GM12878 (cell line): ENCODE measurements around the gene OPCML. TPM values are rescaled to one million over a fixed set of nuclear protein-coding genes. Genes with fewer than 3 reads are reported as not detected.

ENCODE experiments used
- ATAC-seq: fragments of 200-7000 bp; cut with Tn5 transposase; 3 replicates; pipeline ENCODE4 v1.9.1; 2020; ENCODE audit warnings: mild to moderate bottlenecking, moderate library complexity
- BruUV-seq: library from RNA; stranded (reverse); fragments of 400-500 nt; replicated peaks from 2 replicates; lab custom pipeline; 2021; lab: Mats Ljungman, UMichigan
- CTCF ChIA-PET: fragments of 300-600 bp; sonication (Branson Sonifier 250); formaldehyde crosslinking; extraction: SDS; loops from one replicate; lab custom pipeline; 2021; ENCODE audit warnings: inconsistent platforms; lab: Yijun Ruan, JAX
- POLR2A ChIA-PET: fragments of 350-600 bp; formaldehyde crosslinking; extraction: SDS; loops from one replicate; lab custom pipeline; 2021; ENCODE audit warnings: inconsistent platforms; lab: Charles Lee
- RAD21 ChIA-PET: fragments of 300-600 bp; sonication (Branson Sonifier 250); formaldehyde crosslinking; loops from one replicate; lab custom pipeline; 2023; ENCODE audit warnings: antibody characterized with exemption; ENCODE audit not compliant: unreplicated experiment; lab: Charles Lee
- SMC1A ChIA-PET: fragments of 300-600 bp; sonication (Branson Sonifier 250); formaldehyde crosslinking; loops from one replicate; lab custom pipeline; 2023; ENCODE audit not compliant: unreplicated experiment, uncharacterized antibody; lab: Charles Lee
- DNase-seq: peaks from one replicate; pipeline ENCODE4 v3.0.0-alpha.2; 2011; ENCODE audit warnings: low read depth, low spot score
- FAIRE-seq: peaks from 3 replicates; lab custom pipeline; 2011; peaks lifted over from hg19 to GRCh38; lab: Jason Lieb, UNC
- H2AFZ ChIP-seq: 2 replicates; pipeline ENCODE4 v1.6.0; 2011; ENCODE audit warnings: low read depth, low read length, control low read depth; ENCODE audit not compliant: control insufficient read depth
- H3K27ac ChIP-seq: 2 replicates; pipeline ENCODE4 v1.5.1; 2011; ENCODE audit warnings: control low read depth; ENCODE audit not compliant: control insufficient read depth, insufficient read depth
- H3K27me3 ChIP-seq, 2 experiments: replicated peaks in 1 of 2; 2 replicates each; pipeline versions ENCODE4 v1.6.0 to v1.6.1; 2011; ENCODE audit warnings: low read length in 1 of 2; ENCODE audit not compliant: control insufficient read depth in 2 of 2, insufficient read depth in 2 of 2
- H3K36me3 ChIP-seq, 2 experiments: 2 replicates each; pipeline ENCODE4 v1.5.1; 2011; ENCODE audit warnings: low read length in 1 of 2; ENCODE audit not compliant: control insufficient read depth in 2 of 2, insufficient read depth in 2 of 2
- H3K4me1 ChIP-seq: 2 replicates; pipeline ENCODE4 v1.6.1; 2011; ENCODE audit warnings: mild to moderate bottlenecking, low read length, moderate library complexity, mixed read lengths; ENCODE audit not compliant: control insufficient read depth, insufficient read depth
- H3K4me2 ChIP-seq: 2 replicates; pipeline ENCODE4 v1.6.0; 2011; ENCODE audit warnings: control low read depth; ENCODE audit not compliant: control insufficient read depth, insufficient read depth
- H3K4me3 ChIP-seq: fragments of 200-600 bp; sonication (generic); 2 replicates; pipeline ENCODE4 v1.5.1; 2016
- H3K79me2 ChIP-seq: 2 replicates; pipeline ENCODE4 v1.6.0; 2011; ENCODE audit warnings: low read length; ENCODE audit not compliant: control insufficient read depth, insufficient read depth
- H3K9ac ChIP-seq: 2 replicates; pipeline ENCODE4 v1.8.0; 2011; ENCODE audit warnings: low read length, control low read depth, mixed read lengths; ENCODE audit not compliant: control insufficient read depth, insufficient read depth
- H3K9me3 ChIP-seq: replicated peaks from 3 replicates; pipeline ENCODE4 v1.5.1; 2011; ENCODE audit warnings: mild to moderate bottlenecking, low read length; ENCODE audit not compliant: control insufficient read depth, insufficient read depth
- H4K20me1 ChIP-seq: 2 replicates; pipeline ENCODE4 v1.6.0; 2011; ENCODE audit not compliant: control insufficient read depth, insufficient read depth
- BRCA1 ChIP-seq: IDR thresholded peaks from 2 replicates; pipeline ENCODE4 v1.6.1; 2011; ENCODE audit warnings: low read depth, low read length, improper control_type of control experiment
- ESRRA ChIP-seq: IDR thresholded peaks from 2 replicates; pipeline ENCODE4 v1.6.1; 2012; ENCODE audit warnings: mild to moderate bottlenecking, low read length, improper control_type of control experiment
- GATAD2B ChIP-seq: fragments of 450-650 bp; conservative IDR thresholded peaks from 2 replicates; pipeline ENCODE4 v1.6.1; 2017; ENCODE audit warnings: low read depth, mild to moderate bottlenecking, moderate library complexity
- IKZF1 ChIP-seq: fragments of 450-650 bp; conservative IDR thresholded peaks from 2 replicates; pipeline ENCODE4 v1.6.1; 2017; ENCODE audit warnings: antibody characterized with exemption, mild to moderate bottlenecking
- MTA2 ChIP-seq: fragments of 450-650 bp; IDR thresholded peaks from 2 replicates; pipeline ENCODE4 v1.6.1; 2016; ENCODE audit warnings: low read depth, mild to moderate bottlenecking, moderate library complexity
- NFYA ChIP-seq: IDR thresholded peaks from 2 replicates; pipeline ENCODE4 v1.6.1; 2011; ENCODE audit warnings: low read depth, mild to moderate bottlenecking, low read length, improper control_type of control experiment, borderline replicate concordance
- RB1 ChIP-seq: fragments of 450-650 bp; formaldehyde crosslinking; IDR thresholded peaks from 2 replicates; pipeline ENCODE4 v1.6.1; 2017; ENCODE audit warnings: mild to moderate bottlenecking, borderline replicate concordance
- SUZ12 ChIP-seq: fragments of 200-600 bp; sonication (generic); IDR thresholded peaks from one replicate; pipeline ENCODE4 v1.6.1; 2018; ENCODE audit warnings: antibody characterized with exemption, mild to moderate bottlenecking; ENCODE audit not compliant: unreplicated experiment
- TARDBP ChIP-seq: IDR thresholded peaks from 2 replicates; pipeline ENCODE4 v1.6.1; 2016; ENCODE audit warnings: borderline replicate concordance
- WGBS: methylation state at CpG from one replicate; pipeline ENCODE4 v1.1.6; 2016; ENCODE audit warnings: low lambda C conversion rate; ENCODE audit not compliant: insufficient replicate concordance, insufficient coverage; ENCODE audit errors: missing lambda C conversion rate; 5-methylcytosine and 5-hydroxymethylcytosine counted together
- in situ Hi-C: fragments of 300-500 bp; cut with MboI; formaldehyde crosslinking; loops from 9 replicates; pipeline ENCODE4 v1.14.3; 2018; ENCODE audit warnings: mixed read lengths
- intact Hi-C: fragments of 100-400 bp; cut with micrococcal nuclease; formaldehyde crosslinking; loops from one replicate; pipeline ENCODE4 v1.14.2; 2022; ENCODE audit not compliant: unreplicated experiment
- polyA plus RNA-seq, 11 experiments: library from polyadenylated mRNA; depleted of rRNA in 4 of 11; unstranded in 6 of 11; stranded (reverse) in 5 of 11; fragments of >200 nt; fragmentation: Nextera tagmentation in 4 of 11; fragmentation: Illumina TruSeq in 1 of 11; extraction: Ambion mirVana in 4 of 11; extraction: Trizol in 1 of 11; gene quantifications; 1 replicate in 1 of 11; 2 replicates in 10 of 11; pipeline versions ENCODE4 v1.2.1 to v1.2.3, GENCODE V29; 2011 to 2016; ENCODE audit warnings: inconsistent platforms in 2 of 11, missing spikeins in 2 of 11, low read depth in 1 of 11
- total RNA-seq, 4 experiments: library from RNA; depleted of rRNA in 3 of 4; stranded (reverse); fragments of >200 nt in 3 of 4; fragmentation: Illumina TruSeq in 1 of 4; extraction: Trizol in 1 of 4; gene quantifications; 2 replicates each; pipeline versions ENCODE4 v1.2.1 to v1.2.3, GENCODE V29; 2013 to 2021
- TF ChIP-seq, protein P1 (sequence below): IDR thresholded peaks from 2 replicates; pipeline ENCODE4 v1.6.1; 2012; ENCODE audit warnings: improper control_type of control experiment, low read depth, low read length; ENCODE audit not compliant: insufficient replicate concordance
- TF ChIP-seq, protein P2 (sequence below): IDR thresholded peaks from 2 replicates; pipeline ENCODE4 v1.6.1; 2012; ENCODE audit warnings: low read depth, low read length, improper control_type of control experiment
- TF ChIP-seq, protein P3 (sequence below): fragments of 450-650 bp; IDR thresholded peaks from 2 replicates; pipeline ENCODE4 v1.6.1; 2017; ENCODE audit warnings: antibody characterized with exemption, mild to moderate bottlenecking, moderate library complexity
- TF ChIP-seq, protein P4 (sequence below): fragments of 450-650 bp; formaldehyde crosslinking; IDR thresholded peaks from 2 replicates; pipeline ENCODE4 v1.4.0; 2022; ENCODE audit warnings: mild to moderate bottlenecking, moderate library complexity

Gene OPCML
- total and polyA plus RNA-seq, 10 of the 15 experiments (the other 5 are each of a cell fraction or from before 2014, with no cell fraction given) = 0.84 TPM; not detected in 9

DNA sequence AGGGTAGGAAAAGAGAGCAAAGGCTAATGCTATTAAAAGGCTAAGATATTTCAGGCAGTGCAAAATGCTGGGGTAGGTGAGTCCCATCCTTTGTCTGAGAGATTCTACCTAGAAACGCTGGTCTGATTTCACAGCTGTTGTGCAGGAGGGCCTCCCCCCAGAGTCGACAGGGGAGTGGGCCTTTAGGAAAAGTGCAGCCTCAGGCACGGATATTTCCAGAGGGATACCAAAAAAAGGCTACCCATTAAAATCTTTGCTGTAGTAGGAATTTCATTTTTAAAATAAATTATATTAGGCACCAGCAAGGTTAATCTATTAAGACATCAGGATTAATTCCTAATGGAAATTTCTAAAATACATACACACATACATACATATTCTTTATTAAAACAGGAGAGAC lies 280.5 kb downstream of the OPCML start:
- in situ Hi-C loops = no loop called here
- no peak overlapping the region for H3K9ac ChIP-seq
- SMC1A ChIA-PET = no interaction called here
- RAD21 ChIA-PET = no interaction called here
- H3K36me3 ChIP-seq = no peaks in the 10 kb centered on the region
- CTCF ChIA-PET = no interaction called here
- H3K27me3 ChIP-seq = no peaks in the 10 kb centered on the region
- H3K4me3 ChIP-seq = no peak overlapping the region
- FAIRE-seq = no peak
- no peak overlapping the region for H2AFZ ChIP-seq
- ATAC-seq = no peak
- H3K79me2 ChIP-seq = no peaks in the 10 kb centered on the region
- no peak overlapping the region for H3K27ac ChIP-seq
- H4K20me1 ChIP-seq = no peaks in the 10 kb centered on the region
- POLR2A ChIA-PET = no interaction called here
- intact Hi-C loops = no loop called here
- H3K9me3 ChIP-seq = no peaks in the 10 kb centered on the region; the same call in 2 of the 3 replicates
- no peaks in the 10 kb centered on the region for H3K4me1 ChIP-seq
- no peak for DNase-seq
- no peak overlapping the region for H3K4me2 ChIP-seq
- BruUV-seq = no TSS peak
- WGBS = 11% methylated on average over 3 of the region's 3 CpGs
- TF ChIP-seq NFYA (no peak), GATAD2B (no peak), BRCA1 (no peak), ESRRA (no peak), SUZ12 (no peak), IKZF1 (no peak), TARDBP (no peak), MTA2 (no peak), RB1 (no peak)
- TF ChIP-seq, protein P1, sequence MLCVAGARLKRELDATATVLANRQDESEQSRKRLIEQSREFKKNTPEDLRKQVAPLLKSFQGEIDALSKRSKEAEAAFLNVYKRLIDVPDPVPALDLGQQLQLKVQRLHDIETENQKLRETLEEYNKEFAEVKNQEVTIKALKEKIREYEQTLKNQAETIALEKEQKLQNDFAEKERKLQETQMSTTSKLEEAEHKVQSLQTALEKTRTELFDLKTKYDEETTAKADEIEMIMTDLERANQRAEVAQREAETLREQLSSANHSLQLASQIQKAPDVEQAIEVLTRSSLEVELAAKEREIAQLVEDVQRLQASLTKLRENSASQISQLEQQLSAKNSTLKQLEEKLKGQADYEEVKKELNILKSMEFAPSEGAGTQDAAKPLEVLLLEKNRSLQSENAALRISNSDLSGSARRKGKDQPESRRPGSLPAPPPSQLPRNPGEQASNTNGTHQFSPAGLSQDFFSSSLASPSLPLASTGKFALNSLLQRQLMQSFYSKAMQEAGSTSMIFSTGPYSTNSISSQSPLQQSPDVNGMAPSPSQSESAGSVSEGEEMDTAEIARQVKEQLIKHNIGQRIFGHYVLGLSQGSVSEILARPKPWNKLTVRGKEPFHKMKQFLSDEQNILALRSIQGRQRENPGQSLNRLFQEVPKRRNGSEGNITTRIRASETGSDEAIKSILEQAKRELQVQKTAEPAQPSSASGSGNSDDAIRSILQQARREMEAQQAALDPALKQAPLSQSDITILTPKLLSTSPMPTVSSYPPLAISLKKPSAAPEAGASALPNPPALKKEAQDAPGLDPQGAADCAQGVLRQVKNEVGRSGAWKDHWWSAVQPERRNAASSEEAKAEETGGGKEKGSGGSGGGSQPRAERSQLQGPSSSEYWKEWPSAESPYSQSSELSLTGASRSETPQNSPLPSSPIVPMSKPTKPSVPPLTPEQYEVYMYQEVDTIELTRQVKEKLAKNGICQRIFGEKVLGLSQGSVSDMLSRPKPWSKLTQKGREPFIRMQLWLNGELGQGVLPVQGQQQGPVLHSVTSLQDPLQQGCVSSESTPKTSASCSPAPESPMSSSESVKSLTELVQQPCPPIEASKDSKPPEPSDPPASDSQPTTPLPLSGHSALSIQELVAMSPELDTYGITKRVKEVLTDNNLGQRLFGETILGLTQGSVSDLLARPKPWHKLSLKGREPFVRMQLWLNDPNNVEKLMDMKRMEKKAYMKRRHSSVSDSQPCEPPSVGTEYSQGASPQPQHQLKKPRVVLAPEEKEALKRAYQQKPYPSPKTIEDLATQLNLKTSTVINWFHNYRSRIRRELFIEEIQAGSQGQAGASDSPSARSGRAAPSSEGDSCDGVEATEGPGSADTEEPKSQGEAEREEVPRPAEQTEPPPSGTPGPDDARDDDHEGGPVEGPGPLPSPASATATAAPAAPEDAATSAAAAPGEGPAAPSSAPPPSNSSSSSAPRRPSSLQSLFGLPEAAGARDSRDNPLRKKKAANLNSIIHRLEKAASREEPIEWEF = no peak
- TF ChIP-seq, protein P2, sequence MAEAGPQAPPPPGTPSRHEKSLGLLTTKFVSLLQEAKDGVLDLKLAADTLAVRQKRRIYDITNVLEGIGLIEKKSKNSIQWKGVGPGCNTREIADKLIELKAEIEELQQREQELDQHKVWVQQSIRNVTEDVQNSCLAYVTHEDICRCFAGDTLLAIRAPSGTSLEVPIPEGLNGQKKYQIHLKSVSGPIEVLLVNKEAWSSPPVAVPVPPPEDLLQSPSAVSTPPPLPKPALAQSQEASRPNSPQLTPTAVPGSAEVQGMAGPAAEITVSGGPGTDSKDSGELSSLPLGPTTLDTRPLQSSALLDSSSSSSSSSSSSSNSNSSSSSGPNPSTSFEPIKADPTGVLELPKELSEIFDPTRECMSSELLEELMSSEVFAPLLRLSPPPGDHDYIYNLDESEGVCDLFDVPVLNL = no peak
- TF ChIP-seq, protein P3, sequence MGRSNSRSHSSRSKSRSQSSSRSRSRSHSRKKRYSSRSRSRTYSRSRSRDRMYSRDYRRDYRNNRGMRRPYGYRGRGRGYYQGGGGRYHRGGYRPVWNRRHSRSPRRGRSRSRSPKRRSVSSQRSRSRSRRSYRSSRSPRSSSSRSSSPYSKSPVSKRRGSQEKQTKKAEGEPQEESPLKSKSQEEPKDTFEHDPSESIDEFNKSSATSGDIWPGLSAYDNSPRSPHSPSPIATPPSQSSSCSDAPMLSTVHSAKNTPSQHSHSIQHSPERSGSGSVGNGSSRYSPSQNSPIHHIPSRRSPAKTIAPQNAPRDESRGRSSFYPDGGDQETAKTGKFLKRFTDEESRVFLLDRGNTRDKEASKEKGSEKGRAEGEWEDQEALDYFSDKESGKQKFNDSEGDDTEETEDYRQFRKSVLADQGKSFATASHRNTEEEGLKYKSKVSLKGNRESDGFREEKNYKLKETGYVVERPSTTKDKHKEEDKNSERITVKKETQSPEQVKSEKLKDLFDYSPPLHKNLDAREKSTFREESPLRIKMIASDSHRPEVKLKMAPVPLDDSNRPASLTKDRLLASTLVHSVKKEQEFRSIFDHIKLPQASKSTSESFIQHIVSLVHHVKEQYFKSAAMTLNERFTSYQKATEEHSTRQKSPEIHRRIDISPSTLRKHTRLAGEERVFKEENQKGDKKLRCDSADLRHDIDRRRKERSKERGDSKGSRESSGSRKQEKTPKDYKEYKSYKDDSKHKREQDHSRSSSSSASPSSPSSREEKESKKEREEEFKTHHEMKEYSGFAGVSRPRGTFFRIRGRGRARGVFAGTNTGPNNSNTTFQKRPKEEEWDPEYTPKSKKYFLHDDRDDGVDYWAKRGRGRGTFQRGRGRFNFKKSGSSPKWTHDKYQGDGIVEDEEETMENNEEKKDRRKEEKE = no peak
- TF ChIP-seq, protein P4, sequence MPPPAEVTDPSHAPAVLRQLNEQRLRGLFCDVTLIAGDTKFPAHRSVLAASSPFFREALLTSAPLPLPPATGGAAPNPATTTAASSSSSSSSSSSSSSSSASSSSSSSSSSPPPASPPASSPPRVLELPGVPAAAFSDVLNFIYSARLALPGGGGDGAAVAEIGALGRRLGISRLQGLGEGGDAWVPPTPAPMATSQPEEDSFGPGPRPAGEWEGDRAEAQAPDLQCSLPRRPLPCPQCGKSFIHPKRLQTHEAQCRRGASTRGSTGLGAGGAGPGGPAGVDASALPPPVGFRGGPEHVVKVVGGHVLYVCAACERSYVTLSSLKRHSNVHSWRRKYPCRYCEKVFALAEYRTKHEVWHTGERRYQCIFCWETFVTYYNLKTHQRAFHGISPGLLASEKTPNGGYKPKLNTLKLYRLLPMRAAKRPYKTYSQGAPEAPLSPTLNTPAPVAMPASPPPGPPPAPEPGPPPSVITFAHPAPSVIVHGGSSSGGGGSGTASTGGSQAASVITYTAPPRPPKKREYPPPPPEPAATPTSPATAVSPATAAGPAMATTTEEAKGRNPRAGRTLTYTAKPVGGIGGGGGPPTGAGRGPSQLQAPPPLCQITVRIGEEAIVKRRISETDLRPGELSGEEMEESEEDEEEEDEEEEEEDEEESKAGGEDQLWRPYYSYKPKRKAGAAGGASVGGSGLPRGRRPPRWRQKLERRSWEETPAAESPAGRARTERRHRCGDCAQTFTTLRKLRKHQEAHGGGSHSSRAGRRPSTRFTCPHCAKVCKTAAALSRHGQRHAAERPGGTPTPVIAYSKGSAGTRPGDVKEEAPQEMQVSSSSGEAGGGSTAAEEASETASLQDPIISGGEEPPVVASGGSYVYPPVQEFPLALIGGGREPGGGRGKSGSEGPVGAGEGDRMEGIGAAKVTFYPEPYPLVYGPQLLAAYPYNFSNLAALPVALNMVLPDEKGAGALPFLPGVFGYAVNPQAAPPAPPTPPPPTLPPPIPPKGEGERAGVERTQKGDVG (CRISPR knock-in tag) = no peak
